WTC11 (cell line): ENCODE measurements around the gene ZC3H14. TPM values are rescaled to one million over a fixed set of nuclear protein-coding genes. Genes with fewer than 3 reads are reported as not detected.
A peak's percentile ranks its signal among the peaks of the same experiment; 100 is the strongest.

Experiments
- ATF2 ChIP-seq: sonication (generic); formaldehyde crosslinking; IDR thresholded peaks from 2 replicates; pipeline ENCODE4 v1.8.1; 2022; ENCODE audit warnings: low read depth, missing genetic modification reagents, borderline replicate concordance
- ATF3 ChIP-seq: sonication (generic); formaldehyde crosslinking; conservative IDR thresholded peaks from 2 replicates; pipeline ENCODE4 v1.8.1; 2022; ENCODE audit warnings: mild to moderate bottlenecking, missing genetic modification reagents
- CBFB ChIP-seq: sonication (generic); formaldehyde crosslinking; IDR thresholded peaks from 2 replicates; pipeline ENCODE4 v1.8.1; 2022; ENCODE audit warnings: mild to moderate bottlenecking, low read depth, missing genetic modification reagents
- CREB1 ChIP-seq: sonication (generic); formaldehyde crosslinking; IDR thresholded peaks from 2 replicates; pipeline ENCODE4 v1.8.0; 2023; ENCODE audit warnings: mild to moderate bottlenecking, missing genetic modification reagents
- CREM ChIP-seq: sonication (generic); formaldehyde crosslinking; IDR thresholded peaks from 2 replicates; pipeline ENCODE4 v1.8.1; 2022; ENCODE audit warnings: mild to moderate bottlenecking, missing genetic modification reagents, moderate library complexity
- ELF4 ChIP-seq: sonication (generic); formaldehyde crosslinking; IDR thresholded peaks from 2 replicates; pipeline ENCODE4 v1.8.1; 2022; ENCODE audit warnings: low read depth, mild to moderate bottlenecking, moderate library complexity, missing genetic modification reagents
- ESRRA ChIP-seq: sonication (generic); formaldehyde crosslinking; IDR thresholded peaks from 2 replicates; pipeline ENCODE4 v1.8.1; 2022; ENCODE audit warnings: mild to moderate bottlenecking, missing genetic modification reagents, borderline replicate concordance
- MXD4 ChIP-seq: fragments of 250-450 bp; sonication (Bioruptor Pico); IDR thresholded peaks from 2 replicates; pipeline ENCODE4 v1.8.0; 2021; ENCODE audit warnings: mild to moderate bottlenecking, moderate library complexity, borderline replicate concordance
- NR1H2 ChIP-seq: sonication (generic); formaldehyde crosslinking; IDR thresholded peaks from 2 replicates; pipeline ENCODE4 v1.9.0; 2021; ENCODE audit warnings: mild to moderate bottlenecking, moderate library complexity, missing genetic modification reagents
- SOX15 ChIP-seq: fragments of 250-450 bp; sonication (Bioruptor Pico); IDR thresholded peaks from 2 replicates; pipeline ENCODE4 v1.9.0; 2021; ENCODE audit warnings: mild to moderate bottlenecking
- ZNF121 ChIP-seq: sonication (generic); formaldehyde crosslinking; IDR thresholded peaks from 2 replicates; pipeline ENCODE4 v1.8.0; 2023; ENCODE audit warnings: missing genetic modification reagents
- ZNF317 ChIP-seq: sonication (generic); formaldehyde crosslinking; IDR thresholded peaks from 2 replicates; pipeline ENCODE4 v1.8.1; 2023; ENCODE audit warnings: low read depth, mild to moderate bottlenecking, moderate library complexity, missing genetic modification reagents, borderline replicate concordance
- ZNF396 ChIP-seq: fragments of 250-450 bp; sonication (Bioruptor Pico); IDR thresholded peaks from 2 replicates; pipeline ENCODE4 v1.8.0; 2021; ENCODE audit warnings: mild to moderate bottlenecking, moderate library complexity, borderline replicate concordance
- ZNF416 ChIP-seq: fragments of 250-450 bp; sonication (Bioruptor Pico); IDR thresholded peaks from 2 replicates; pipeline ENCODE4 v1.9.0; 2021; ENCODE audit warnings: mild to moderate bottlenecking, inconsistent platforms
- ZSCAN18 ChIP-seq: fragments of 250-450 bp; sonication (Bioruptor Pico); IDR thresholded peaks from 2 replicates; pipeline ENCODE4 v2.1.2; 2022; ENCODE audit warnings: mild to moderate bottlenecking, moderate library complexity
- total RNA-seq: library from RNA; stranded (reverse); gene quantifications from 3 replicates; pipeline ENCODE4 v1.2.3, GENCODE V29; 2021
- TF ChIP-seq, protein P1 (sequence below): fragments of 200-600 bp; IDR thresholded peaks from 2 replicates; pipeline ENCODE4 v1.8.0; 2022; ENCODE audit warnings: antibody characterized with exemption
- TF ChIP-seq, protein P2 (sequence below): fragments of 250-450 bp; sonication (Bioruptor Pico); IDR thresholded peaks from 2 replicates; pipeline ENCODE4 v1.9.0; 2021; ENCODE audit warnings: moderate library complexity, mild to moderate bottlenecking, inconsistent platforms, borderline replicate concordance
- TF ChIP-seq, protein P3 (sequence below): sonication (generic); formaldehyde crosslinking; IDR thresholded peaks from 2 replicates; pipeline ENCODE4 v1.8.1; 2022; ENCODE audit warnings: mild to moderate bottlenecking, moderate library complexity, missing genetic modification reagents
- TF ChIP-seq, protein P4 (sequence below): fragments of 250-450 bp; sonication (Bioruptor Pico); conservative IDR thresholded peaks from 2 replicates; pipeline ENCODE4 v1.9.0; 2021; ENCODE audit warnings: mild to moderate bottlenecking
- TF ChIP-seq, protein P5 (sequence below): sonication (generic); formaldehyde crosslinking; IDR thresholded peaks from 2 replicates; pipeline ENCODE4 v1.8.1; 2023; ENCODE audit warnings: mild to moderate bottlenecking, moderate library complexity, missing genetic modification reagents
- TF ChIP-seq, protein P6 (sequence below): sonication (generic); formaldehyde crosslinking; IDR thresholded peaks from 2 replicates; pipeline ENCODE4 v1.8.0; 2023; ENCODE audit warnings: mild to moderate bottlenecking, missing genetic modification reagents

Gene ZC3H14
- total RNA-seq, 1 experiment from 2014 or later = 64.9 TPM

DNA sequence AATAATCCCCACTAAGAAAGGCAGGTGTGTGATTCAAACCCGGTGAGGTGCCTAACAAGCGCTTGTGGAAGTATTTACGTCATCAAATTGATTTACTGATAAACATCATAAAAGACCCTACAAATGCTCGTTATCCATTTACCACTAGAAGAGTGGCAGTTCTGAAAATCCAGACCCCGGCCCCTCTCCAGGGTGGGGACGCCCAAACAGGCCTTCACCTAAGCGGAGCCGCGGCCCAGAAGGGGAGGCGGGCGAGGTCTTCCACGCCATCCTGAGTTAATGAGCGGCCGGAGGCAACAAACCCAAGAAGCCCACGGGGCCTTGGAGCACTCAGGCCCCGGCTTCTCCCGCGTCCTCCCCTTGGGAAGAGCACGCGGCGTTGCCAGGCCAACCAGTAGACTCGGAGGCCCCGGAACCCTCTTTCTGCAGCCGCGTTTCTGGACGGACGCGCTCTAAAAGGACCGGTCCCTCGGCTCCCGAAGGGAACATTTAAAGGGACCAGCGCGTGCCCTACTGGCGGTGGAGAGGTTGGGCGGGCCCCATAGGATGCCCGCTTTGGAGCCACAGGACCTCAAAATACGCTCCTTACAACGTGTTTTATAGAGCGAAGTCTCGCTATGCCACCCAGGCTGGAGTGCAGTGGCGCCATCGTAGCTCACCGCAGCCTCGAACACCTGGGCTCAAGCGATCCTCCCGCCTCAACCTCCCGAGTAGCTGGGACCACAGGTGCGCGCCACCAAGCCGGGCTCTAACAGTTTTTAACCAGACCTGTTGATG is 11.6 kb upstream of the ZC3H14 start (continued):
- TF ChIP-seq CBFB (0 out of 2 replicates have a peak, but pooled peaks have one; percentile 58), ATF3 (CRISPR knock-in tag) (no peak), ATF2 (CRISPR knock-in tag) (no peak), CREM (CRISPR knock-in tag) (peak; percentile 78), ZNF317 (CRISPR knock-in tag) (0 out of 2 replicates have a peak, but pooled peaks have one; percentile 28), ZNF121 (CRISPR knock-in tag) (peak; percentile 30; the same call in 1 of the 2 replicates), ESRRA (CRISPR knock-in tag) (0 out of 2 replicates have a peak, but pooled peaks have one; percentile 35), ZNF396 (CRISPR knock-in tag) (no peak), ELF4 (CRISPR knock-in tag) (no peak), CREB1 (0 out of 2 replicates have a peak, but pooled peaks have one; percentile 41), MXD4 (CRISPR knock-in tag) (no peak), NR1H2 (CRISPR knock-in tag) (no peak), ZNF416 (CRISPR knock-in tag) (no peak), SOX15 (CRISPR knock-in tag) (no peak), ZSCAN18 (no peak)
- TF ChIP-seq, protein P1, sequence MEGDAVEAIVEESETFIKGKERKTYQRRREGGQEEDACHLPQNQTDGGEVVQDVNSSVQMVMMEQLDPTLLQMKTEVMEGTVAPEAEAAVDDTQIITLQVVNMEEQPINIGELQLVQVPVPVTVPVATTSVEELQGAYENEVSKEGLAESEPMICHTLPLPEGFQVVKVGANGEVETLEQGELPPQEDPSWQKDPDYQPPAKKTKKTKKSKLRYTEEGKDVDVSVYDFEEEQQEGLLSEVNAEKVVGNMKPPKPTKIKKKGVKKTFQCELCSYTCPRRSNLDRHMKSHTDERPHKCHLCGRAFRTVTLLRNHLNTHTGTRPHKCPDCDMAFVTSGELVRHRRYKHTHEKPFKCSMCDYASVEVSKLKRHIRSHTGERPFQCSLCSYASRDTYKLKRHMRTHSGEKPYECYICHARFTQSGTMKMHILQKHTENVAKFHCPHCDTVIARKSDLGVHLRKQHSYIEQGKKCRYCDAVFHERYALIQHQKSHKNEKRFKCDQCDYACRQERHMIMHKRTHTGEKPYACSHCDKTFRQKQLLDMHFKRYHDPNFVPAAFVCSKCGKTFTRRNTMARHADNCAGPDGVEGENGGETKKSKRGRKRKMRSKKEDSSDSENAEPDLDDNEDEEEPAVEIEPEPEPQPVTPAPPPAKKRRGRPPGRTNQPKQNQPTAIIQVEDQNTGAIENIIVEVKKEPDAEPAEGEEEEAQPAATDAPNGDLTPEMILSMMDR = no peak
- TF ChIP-seq, protein P2, sequence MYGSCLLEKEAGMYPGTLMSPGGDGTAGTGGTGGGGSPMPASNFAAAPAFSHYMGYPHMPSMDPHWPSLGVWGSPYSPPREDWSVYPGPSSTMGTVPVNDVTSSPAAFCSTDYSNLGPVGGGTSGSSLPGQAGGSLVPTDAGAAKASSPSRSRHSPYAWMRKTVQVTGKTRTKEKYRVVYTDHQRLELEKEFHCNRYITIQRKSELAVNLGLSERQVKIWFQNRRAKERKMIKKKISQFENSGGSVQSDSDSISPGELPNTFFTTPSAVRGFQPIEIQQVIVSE (CRISPR knock-in tag) = no peak
- TF ChIP-seq, protein P3, sequence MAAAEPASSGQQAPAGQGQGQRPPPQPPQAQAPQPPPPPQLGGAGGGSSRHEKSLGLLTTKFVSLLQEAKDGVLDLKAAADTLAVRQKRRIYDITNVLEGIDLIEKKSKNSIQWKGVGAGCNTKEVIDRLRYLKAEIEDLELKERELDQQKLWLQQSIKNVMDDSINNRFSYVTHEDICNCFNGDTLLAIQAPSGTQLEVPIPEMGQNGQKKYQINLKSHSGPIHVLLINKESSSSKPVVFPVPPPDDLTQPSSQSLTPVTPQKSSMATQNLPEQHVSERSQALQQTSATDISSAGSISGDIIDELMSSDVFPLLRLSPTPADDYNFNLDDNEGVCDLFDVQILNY = peak; percentile 87; the same call in 1 of the 2 replicates
- TF ChIP-seq, protein P4, sequence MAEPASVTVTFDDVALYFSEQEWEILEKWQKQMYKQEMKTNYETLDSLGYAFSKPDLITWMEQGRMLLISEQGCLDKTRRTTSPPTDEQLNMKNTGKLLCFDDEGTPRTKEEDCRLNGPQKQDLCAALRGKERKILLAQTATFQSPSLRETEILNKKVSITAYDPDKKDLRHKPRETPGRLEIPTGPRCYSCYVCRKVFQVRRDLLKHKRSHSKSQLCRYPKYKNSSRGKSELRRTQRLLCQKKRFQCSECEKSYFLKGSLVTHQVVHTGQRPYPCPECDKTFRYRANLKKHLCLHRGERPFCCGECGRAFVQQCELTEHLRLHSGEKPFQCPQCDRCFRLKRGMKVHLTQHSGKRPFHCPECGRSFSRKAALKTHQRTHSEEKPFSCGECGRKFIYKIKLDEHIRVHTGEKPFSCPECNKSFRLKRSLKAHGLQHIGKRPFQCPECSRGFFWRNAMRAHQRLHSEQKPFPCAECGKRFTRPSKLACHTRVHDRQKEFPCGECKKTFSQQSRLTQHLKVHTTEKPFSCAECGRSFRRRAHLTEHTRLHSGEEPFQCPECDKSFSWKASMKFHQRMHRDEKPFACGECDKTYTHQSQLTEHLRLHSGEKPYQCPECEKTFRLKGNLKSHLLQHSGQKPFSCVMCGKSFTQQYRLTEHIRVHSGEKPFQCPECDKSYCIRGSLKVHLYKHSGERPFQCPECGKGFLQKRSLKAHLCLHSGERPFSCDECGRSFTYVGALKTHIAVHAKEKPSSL (CRISPR knock-in tag) = no peak
- TF ChIP-seq, protein P5, sequence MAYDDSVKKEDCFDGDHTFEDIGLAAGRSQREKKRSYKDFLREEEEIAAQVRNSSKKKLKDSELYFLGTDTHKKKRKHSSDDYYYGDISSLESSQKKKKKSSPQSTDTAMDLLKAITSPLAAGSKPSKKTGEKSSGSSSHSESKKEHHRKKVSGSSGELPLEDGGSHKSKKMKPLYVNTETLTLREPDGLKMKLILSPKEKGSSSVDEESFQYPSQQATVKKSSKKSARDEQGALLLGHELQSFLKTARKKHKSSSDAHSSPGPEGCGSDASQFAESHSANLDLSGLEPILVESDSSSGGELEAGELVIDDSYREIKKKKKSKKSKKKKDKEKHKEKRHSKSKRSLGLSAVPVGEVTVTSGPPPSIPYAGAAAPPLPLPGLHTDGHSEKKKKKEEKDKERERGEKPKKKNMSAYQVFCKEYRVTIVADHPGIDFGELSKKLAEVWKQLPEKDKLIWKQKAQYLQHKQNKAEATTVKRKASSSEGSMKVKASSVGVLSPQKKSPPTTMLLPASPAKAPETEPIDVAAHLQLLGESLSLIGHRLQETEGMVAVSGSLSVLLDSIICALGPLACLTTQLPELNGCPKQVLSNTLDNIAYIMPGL (CRISPR knock-in tag) = peak; percentile 67; the same call in 1 of the 2 replicates
- TF ChIP-seq, protein P6, sequence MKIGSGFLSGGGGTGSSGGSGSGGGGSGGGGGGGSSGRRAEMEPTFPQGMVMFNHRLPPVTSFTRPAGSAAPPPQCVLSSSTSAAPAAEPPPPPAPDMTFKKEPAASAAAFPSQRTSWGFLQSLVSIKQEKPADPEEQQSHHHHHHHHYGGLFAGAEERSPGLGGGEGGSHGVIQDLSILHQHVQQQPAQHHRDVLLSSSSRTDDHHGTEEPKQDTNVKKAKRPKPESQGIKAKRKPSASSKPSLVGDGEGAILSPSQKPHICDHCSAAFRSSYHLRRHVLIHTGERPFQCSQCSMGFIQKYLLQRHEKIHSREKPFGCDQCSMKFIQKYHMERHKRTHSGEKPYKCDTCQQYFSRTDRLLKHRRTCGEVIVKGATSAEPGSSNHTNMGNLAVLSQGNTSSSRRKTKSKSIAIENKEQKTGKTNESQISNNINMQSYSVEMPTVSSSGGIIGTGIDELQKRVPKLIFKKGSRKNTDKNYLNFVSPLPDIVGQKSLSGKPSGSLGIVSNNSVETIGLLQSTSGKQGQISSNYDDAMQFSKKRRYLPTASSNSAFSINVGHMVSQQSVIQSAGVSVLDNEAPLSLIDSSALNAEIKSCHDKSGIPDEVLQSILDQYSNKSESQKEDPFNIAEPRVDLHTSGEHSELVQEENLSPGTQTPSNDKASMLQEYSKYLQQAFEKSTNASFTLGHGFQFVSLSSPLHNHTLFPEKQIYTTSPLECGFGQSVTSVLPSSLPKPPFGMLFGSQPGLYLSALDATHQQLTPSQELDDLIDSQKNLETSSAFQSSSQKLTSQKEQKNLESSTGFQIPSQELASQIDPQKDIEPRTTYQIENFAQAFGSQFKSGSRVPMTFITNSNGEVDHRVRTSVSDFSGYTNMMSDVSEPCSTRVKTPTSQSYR (CRISPR knock-in tag) = peak; percentile 43; the same call in 1 of the 2 replicates
